ENCODE data around the gene GNAQ. TPM values are rescaled to one million over a fixed set of nuclear protein-coding genes. Genes with fewer than 3 reads are reported as not detected.
A peak's percentile ranks its signal among the peaks of the same experiment; 100 is the strongest.

GNAQ gene
- total RNA-seq, 6 donors from 2014 or later, result 50.3 to 117 (median 94.3) TPM

DNA sequence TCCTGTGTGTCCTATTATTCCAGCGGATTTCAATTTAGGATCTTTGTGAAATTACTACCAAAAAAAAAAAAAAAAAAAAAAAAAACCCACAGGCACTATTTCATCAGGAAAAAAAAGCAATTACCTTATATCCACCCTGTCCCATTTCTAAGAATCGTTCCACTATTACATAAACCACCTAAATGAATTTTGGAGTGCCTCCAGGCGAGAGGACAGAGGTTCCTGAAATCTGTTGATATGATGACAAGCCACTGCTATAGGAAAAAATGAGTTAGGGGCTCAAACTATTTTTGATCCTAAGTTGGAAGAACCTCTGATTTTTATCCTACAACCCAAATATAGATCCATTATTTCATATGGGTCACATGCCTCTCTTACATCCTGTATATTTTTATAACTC, 177.9 kb downstream of the GNAQ start:
- Histone ChIP-seq H3K36me3 (no peaks in the 10 kb centered on the region), H3K9me3 (no peaks in the 10 kb centered on the region), H3K27me3 (no peaks in the 10 kb centered on the region), H3K4me3 (no peak overlapping the region), H3K27ac (peak overlapping the region in 1 of 4 donors; percentile 42), H3K4me1 (peaks cover 34 to 67% (median 45%) of the 10 kb centered on the region in 4 donors)
- TF ChIP-seq POLR2AphosphoS5 (IDR thresholded peaks at IDR 0.05), result no peak
- no peak for TF ChIP-seq POLR2A (IDR thresholded peaks at IDR 0.05)
- TF ChIP-seq, protein P1, sequence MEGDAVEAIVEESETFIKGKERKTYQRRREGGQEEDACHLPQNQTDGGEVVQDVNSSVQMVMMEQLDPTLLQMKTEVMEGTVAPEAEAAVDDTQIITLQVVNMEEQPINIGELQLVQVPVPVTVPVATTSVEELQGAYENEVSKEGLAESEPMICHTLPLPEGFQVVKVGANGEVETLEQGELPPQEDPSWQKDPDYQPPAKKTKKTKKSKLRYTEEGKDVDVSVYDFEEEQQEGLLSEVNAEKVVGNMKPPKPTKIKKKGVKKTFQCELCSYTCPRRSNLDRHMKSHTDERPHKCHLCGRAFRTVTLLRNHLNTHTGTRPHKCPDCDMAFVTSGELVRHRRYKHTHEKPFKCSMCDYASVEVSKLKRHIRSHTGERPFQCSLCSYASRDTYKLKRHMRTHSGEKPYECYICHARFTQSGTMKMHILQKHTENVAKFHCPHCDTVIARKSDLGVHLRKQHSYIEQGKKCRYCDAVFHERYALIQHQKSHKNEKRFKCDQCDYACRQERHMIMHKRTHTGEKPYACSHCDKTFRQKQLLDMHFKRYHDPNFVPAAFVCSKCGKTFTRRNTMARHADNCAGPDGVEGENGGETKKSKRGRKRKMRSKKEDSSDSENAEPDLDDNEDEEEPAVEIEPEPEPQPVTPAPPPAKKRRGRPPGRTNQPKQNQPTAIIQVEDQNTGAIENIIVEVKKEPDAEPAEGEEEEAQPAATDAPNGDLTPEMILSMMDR (IDR thresholded peaks at IDR 0.05), result no peak
- no peak for TF ChIP-seq EP300 (IDR thresholded peaks at IDR 0.05)
- WGBS, 2 donors, result 67 to 79% methylated on average over 3 of the region's 3 CpGs
- DNase-seq, result no peak
- no peak for ATAC-seq (ENCODE audit: low FRiP score in 2 of 2)

DNA sequence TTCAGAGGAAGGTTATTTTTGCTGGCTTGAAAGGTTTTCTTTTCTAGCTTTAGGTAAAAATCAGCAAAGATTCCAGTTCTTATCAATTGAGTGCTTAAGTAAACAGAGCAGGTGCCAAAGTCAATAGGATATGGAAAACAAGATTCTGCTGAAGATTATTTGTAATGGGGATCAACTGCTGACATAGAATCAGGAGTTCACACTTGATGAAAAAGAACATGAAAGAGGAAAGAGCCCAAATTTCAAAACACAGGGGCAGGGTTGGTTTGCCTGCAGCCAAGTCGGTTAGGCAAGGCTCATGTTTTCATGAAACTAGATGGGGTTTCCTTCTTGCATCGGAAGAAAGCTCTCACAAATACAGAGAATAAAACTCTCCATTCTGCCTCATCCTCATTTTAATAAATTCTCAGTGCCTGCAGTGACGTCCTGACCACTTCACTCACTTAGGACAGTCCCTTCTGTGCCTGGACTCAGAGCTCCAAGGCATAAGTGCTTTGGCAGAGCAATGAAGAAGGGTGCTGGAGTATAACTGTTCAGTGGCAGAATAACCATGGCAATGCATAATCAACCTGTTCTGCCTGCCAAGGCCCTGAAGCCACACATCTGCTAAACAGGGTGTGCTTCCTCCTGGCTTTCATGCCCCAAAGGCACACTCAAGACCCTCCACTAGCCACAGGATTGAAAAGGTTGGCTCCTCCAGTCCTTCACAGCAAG, 179.6 kb downstream of the GNAQ start:
- TF ChIP-seq, protein P1 (IDR thresholded peaks at IDR 0.05), result no peak
- TF ChIP-seq POLR2AphosphoS5 (IDR thresholded peaks at IDR 0.05), result no peak
- peak in 1 of 4 donors; percentile 58 for TF ChIP-seq EP300 (IDR thresholded peaks at IDR 0.05)
- no peak for TF ChIP-seq POLR2A (IDR thresholded peaks at IDR 0.05)
- DNase-seq, result peak in 1 of 2 donors; percentile 35
- Histone ChIP-seq H3K36me3 (no peaks in the 10 kb centered on the region), H3K4me3 (no peak overlapping the region), H3K9me3 (no peaks in the 10 kb centered on the region), H3K4me1 (peaks cover 49 to 80% (median 62%) of the 10 kb centered on the region in 4 donors), H3K27me3 (no peaks in the 10 kb centered on the region), H3K27ac (peak overlapping the region; percentile 26 to 80 (median 62))
- 27 to 46% methylated on average over 3 of the region's 3 CpGs for WGBS, 2 donors
- ATAC-seq (ENCODE audit: low FRiP score in 2 of 2), result peak; percentile 2 to 56

GRCh38 chr9:77848897-77849296, 182.7 kb downstream of the GNAQ start:
- DNase-seq, result peak in 1 of 2 donors; percentile 90

GRCh38 chr9:77848404-77848803, 183.2 kb downstream of the GNAQ start:
- Histone ChIP-seq H3K27me3 (no peaks in the 10 kb centered on the region), H3K36me3 (no peaks in the 10 kb centered on the region), H3K27ac (peak overlapping the region; percentile 68 to 77 (median 74)), H3K4me1 (peaks cover 70 to 83% (median 76%) of the 10 kb centered on the region in 4 donors), H3K4me3 (no peak overlapping the region), H3K9me3 (no peaks in the 10 kb centered on the region)
- peak in 1 of 2 donors; percentile 20 for ATAC-seq (ENCODE audit: low FRiP score in 2 of 2)
- TF ChIP-seq, protein P1 (IDR thresholded peaks at IDR 0.05), result no peak
- TF ChIP-seq EP300 (IDR thresholded peaks at IDR 0.05), result no peak
- no peak for TF ChIP-seq POLR2AphosphoS5 (IDR thresholded peaks at IDR 0.05)
- TF ChIP-seq POLR2A (IDR thresholded peaks at IDR 0.05), result no peak
- 76 to 88% methylated on average over 2 of the region's 2 CpGs for WGBS, 2 donors
- DNase-seq, result no peak

More at GRCh38 chr9:77848897-77849296, 182.7 kb downstream of the GNAQ start:
- no peaks in the 10 kb centered on the region for H3K27me3 ChIP-seq
- peak overlapping the region; percentile 68 to 77 (median 76) for H3K27ac ChIP-seq
- ATAC-seq (ENCODE audit: low FRiP score in 2 of 2), result peak; percentile 80 to 95
- no peaks in the 10 kb centered on the region for H3K9me3 ChIP-seq
- peaks cover 67 to 82% (median 75%) of the 10 kb centered on the region in 4 donors for H3K4me1 ChIP-seq
- H3K36me3 ChIP-seq, result no peaks in the 10 kb centered on the region
- TF ChIP-seq, protein P1 (IDR thresholded peaks at IDR 0.05), result no peak
- TF ChIP-seq EP300 (IDR thresholded peaks at IDR 0.05) (peak in 1 of 4 donors; percentile 86), POLR2AphosphoS5 (IDR thresholded peaks at IDR 0.05) (peak; percentile 75 to 78), POLR2A (IDR thresholded peaks at IDR 0.05) (no peak)
- no peak overlapping the region for H3K4me3 ChIP-seq
- 23 to 32% methylated on average over 6 of the region's 6 CpGs for WGBS, 2 donors

Data from upper lobe of left lung (tissue), 6 donors.